Adrenal gland (tissue), 12 donors: ENCODE measurements around the gene DTD2. TPM values are rescaled to one million over a fixed set of nuclear protein-coding genes. Genes with fewer than 3 reads are reported as not detected.
A peak's percentile ranks its signal among the peaks of the same experiment; 100 is the strongest.

Experiments used
- DNase-seq, 7 donors: peaks; one replicate each; pipeline ENCODE4 v3.0.0-alpha.2; 2019 to 2020
- H3K27ac ChIP-seq, 5 donors: fragments of 200-600 bp; sonication (generic) in 4 of 5; 1 replicate in 3 of 5; 2 replicates in 2 of 5; pipeline versions ENCODE4 v1.5.1 to v1.8.0; 2016 to 2020; ENCODE audit warnings: mild to moderate bottlenecking in 1 of 5
- H3K27me3 ChIP-seq: fragments of 200-600 bp; 2 replicates; pipeline ENCODE4 v1.8.0; 2021
- H3K36me3 ChIP-seq, 2 donors: fragments of 200-600 bp; replicated peaks in 1 of 2; 1 replicate in 1 of 2; 2 replicates in 1 of 2; pipeline versions ENCODE4 v1.5.1 to v1.8.0; 2018 to 2022
- H3K4me1 ChIP-seq, 2 donors: fragments of 200-600 bp; replicated peaks in 1 of 2; 1 replicate in 1 of 2; 2 replicates in 1 of 2; pipeline versions ENCODE4 v1.5.1 to v1.8.0; 2018 to 2021
- H3K4me3 ChIP-seq, 4 donors: fragments of 200-600 bp; sonication (generic) in 3 of 4; one replicate each; pipeline ENCODE4 v1.5.1; 2016 to 2018
- H3K9me3 ChIP-seq, 3 donors: fragments of 200-600 bp; sonication (generic) in 1 of 3; replicated peaks in 1 of 3; 1 replicate in 2 of 3; 2 replicates in 1 of 3; pipeline versions ENCODE4 v1.5.1 to v1.8.0; 2016 to 2021
- POLR2A ChIP-seq, 2 donors: fragments of 450-650 bp; IDR thresholded peaks; one replicate each; pipeline ENCODE4 v1.6.1; 2017; ENCODE audit warnings: antibody characterized with exemption in 2 of 2, mild to moderate bottlenecking in 2 of 2, moderate library complexity in 1 of 2
- WGBS, 4 donors: extraction: QIAGEN DNeasy Blood & Tissue Kit in 2 of 4; methylation state at CpG; one replicate each; pipeline versions ENCODE4 v1.1.5 to v1.1.7; 2013 to 2017; 5-methylcytosine and 5-hydroxymethylcytosine counted together
- intact Hi-C, 2 donors: fragments of 100-400 bp; cut with DNase I; formaldehyde crosslinking; loops; one replicate each; pipeline versions ENCODE4 v1.14.1 to v1.15.0; 2022 to 2023
- polyA plus RNA-seq, 3 donors: library from polyadenylated mRNA; stranded (reverse); fragments of 200-250 nt in 2 of 3; fragments of 350-450 nt in 1 of 3; fragmentation: Illumina TruSeq in 1 of 3; extraction: RNeasy Lipid Tissue Mini Kit (QIAGEN cat#74804) in 1 of 3; gene quantifications; one replicate each; pipeline ENCODE4 v1.2.3, GENCODE V29; 2013 to 2014
- total RNA-seq, 9 donors: library from RNA; depleted of rRNA in 4 of 9; stranded (reverse); fragments of >200 nt in 4 of 9; fragments of 120-200 nt in 1 of 9; fragmentation: NEBNext Ultra II Directional in 1 of 9; extraction: Animal tissue kit (Norgen Biotek cat#: 25700) in 1 of 9; gene quantifications; one replicate each; pipeline versions ENCODE4 v1.1.0 to v1.2.4, GENCODE V29; 2013 to 2023
- TF ChIP-seq, protein P1 (sequence below), 6 experiments: fragments of 450-650 bp in 4 of 6; fragments of 200-600 bp in 2 of 6; sonication (generic) in 1 of 6; IDR thresholded peaks; 1 replicate in 5 of 6; 2 replicates in 1 of 6; pipeline versions ENCODE4 v1.5.1 to v1.8.0; 2016 to 2021; ENCODE audit warnings: antibody characterized with exemption in 6 of 6, mild to moderate bottlenecking in 2 of 6, moderate library complexity in 1 of 6
- donor health status: healthy with polysubstance abuse.
- donor health status: Bipolar disorder and iron deficiency.
- donor health status: DM: yes; HTN: yes; CAD: no.
- donor health status: DM: no; HTN: no; CAD: no.
- donor health status: DM: no; HTN: no; CAD: no.
- donor health status: DM: yes; HTN: yes; CAD: no.

DTD2 gene
- total and polyA plus RNA-seq, 12 donors = 6.0 to 50.1 (median 25.0) TPM

DNA sequence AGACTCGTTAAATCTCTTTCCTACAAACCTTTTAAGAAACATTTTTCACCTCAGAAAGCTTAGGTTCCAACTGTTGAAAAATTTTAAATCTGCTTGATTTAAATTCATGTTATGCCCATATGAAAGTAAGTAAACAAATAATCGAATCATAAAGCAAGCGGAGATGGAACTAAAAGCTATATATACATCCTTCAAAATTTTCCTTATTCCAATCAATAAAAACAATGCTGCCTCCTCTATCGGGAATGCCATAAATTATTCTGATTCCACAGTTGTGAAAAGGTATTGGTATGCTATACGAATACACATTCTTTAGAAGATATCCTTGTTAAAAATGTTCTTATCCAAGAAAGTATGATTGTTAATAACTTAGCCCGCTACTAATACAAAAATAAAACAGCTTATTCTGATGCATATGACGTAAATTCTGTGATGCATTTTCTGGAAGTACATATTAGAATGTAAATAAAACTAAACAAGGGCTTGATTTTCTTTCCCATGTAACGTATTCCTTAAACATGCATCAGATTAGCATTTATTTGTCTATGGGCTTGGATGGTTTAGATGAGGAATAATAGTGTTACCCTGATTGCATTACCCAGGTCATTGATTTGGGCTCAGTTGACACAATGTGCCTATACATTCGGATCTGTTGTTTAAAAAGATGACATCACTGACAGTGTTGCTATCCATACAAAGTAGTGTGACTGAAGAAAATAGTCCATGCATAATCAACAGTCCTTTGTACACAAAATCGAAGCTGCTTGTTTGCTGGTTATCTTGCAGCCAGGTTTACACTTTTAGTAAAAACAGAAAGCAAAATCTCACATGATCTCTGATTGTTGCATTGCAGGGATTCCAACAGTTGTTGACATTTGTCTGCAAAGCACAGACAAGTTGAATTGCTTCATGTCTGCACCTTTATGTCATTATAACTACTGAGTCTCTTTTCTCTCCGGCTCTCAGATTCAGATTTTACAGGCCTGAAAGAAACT is 656 bp upstream of the DTD2 start:
- H3K27me3 ChIP-seq = no peaks in the 10 kb centered on the region
- WGBS, 4 donors = 55 to 58% (median 56%) methylated on average over 11 of the region's 11 CpGs
- TF ChIP-seq, protein P1, sequence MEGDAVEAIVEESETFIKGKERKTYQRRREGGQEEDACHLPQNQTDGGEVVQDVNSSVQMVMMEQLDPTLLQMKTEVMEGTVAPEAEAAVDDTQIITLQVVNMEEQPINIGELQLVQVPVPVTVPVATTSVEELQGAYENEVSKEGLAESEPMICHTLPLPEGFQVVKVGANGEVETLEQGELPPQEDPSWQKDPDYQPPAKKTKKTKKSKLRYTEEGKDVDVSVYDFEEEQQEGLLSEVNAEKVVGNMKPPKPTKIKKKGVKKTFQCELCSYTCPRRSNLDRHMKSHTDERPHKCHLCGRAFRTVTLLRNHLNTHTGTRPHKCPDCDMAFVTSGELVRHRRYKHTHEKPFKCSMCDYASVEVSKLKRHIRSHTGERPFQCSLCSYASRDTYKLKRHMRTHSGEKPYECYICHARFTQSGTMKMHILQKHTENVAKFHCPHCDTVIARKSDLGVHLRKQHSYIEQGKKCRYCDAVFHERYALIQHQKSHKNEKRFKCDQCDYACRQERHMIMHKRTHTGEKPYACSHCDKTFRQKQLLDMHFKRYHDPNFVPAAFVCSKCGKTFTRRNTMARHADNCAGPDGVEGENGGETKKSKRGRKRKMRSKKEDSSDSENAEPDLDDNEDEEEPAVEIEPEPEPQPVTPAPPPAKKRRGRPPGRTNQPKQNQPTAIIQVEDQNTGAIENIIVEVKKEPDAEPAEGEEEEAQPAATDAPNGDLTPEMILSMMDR (IDR thresholded peaks at IDR 0.05) = no peak
- no peak for TF ChIP-seq POLR2A (IDR thresholded peaks at IDR 0.05)
- intact Hi-C loops = no loop called here
- peak overlapping the region; percentile 80 to 98 (median 92) for H3K27ac ChIP-seq
- H3K4me3 ChIP-seq = peak overlapping the region in 1 of 4 donors; percentile 62
- no peak for DNase-seq
- H3K9me3 ChIP-seq = no peaks in the 10 kb centered on the region
- H3K36me3 ChIP-seq = no peaks in the 10 kb centered on the region
- H3K4me1 ChIP-seq = peaks cover 13 to 21% of the 10 kb centered on the region in 2 donors

DNA sequence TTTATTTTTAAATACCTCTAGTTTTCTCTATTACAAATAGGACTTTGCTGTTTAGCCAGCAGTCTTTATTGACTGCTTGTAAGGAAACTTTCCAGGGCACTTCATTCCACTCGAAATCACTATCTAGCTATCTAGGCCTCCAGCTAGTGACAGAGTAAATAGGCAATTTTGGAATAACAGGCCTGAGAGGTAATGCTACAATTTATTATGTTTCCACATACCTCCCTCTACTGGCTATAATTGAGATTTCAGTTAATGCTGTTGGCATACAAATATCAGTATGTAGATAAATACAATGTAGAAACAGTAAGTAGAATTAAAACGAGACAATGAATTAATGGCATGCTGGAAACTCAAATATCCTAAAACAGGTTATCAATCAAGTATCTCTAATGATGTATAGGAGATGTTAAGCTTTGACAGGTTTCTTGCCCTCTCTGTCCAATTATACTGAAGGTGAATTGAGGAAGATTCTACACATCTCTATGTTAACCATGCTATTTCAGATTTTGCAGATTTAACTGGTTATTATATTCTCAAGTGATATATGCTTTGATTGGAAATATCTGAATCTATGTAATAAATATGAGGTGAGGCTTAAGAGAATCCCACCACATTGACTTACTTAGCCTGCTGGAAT is 7.2 kb downstream of the DTD2 start:
- Histone ChIP-seq H3K36me3 (peaks cover 0 to 30% of the 10 kb centered on the region in 2 donors), H3K27me3 (no peaks in the 10 kb centered on the region), H3K4me1 (peaks cover 5 to 14% of the 10 kb centered on the region in 2 donors), H3K27ac (no peak overlapping the region), H3K4me3 (no peak overlapping the region), H3K9me3 (no peaks in the 10 kb centered on the region)
- intact Hi-C loops = no loop called here
- no peak for DNase-seq
- 25 to 46% (median 30%) methylated on average over 2 of the region's 2 CpGs for WGBS, 4 donors
- no peak for TF ChIP-seq POLR2A (IDR thresholded peaks at IDR 0.05)
- TF ChIP-seq, protein P1 (IDR thresholded peaks at IDR 0.05) = peak; percentile 60 to 70 (median 66)

- Histone ChIP-seq H3K36me3 (peaks cover 0 to 30% of the 10 kb centered on the region in 2 donors), H3K4me1 (peaks cover 0 to 7% of the 10 kb centered on the region in 2 donors), H3K4me3 (no peak overlapping the region), H3K27ac (no peak overlapping the region), H3K27me3 (no peaks in the 10 kb centered on the region), H3K9me3 (no peaks in the 10 kb centered on the region)
- intact Hi-C loops = no loop called here
- no peak for DNase-seq
- TF ChIP-seq POLR2A (IDR thresholded peaks at IDR 0.05) = no peak
- TF ChIP-seq, protein P1 (IDR thresholded peaks at IDR 0.05) = no peak
- whole genome bisulfite sequencing, 4 donors = 72 to 83% (median 78%) methylated on average over 8 of the region's 8 CpGs
Observed at GRCh38 chr14:31449136-31449535, 8.2 kb downstream of the DTD2 start.

DNA sequence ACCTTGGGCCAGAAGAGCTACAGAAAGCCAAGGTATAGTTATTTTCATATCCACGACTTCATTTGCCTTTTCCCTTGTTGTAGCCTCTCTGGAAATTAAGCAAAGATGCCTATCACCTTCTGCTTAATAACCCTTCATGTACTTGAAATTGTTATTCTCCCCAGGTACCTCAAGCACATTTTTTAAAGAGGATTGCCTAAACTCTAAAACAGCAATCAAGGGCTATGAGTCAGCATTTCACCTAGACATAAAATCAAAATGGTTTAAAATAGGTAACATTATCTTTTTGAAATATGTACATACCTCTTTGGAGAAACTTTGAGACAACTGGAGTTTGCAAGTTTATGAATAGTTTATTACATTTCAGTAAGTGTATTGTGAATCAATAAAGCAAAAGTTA is 11.6 kb downstream of the DTD2 start:
- intact Hi-C loops = no loop called here
- H3K4me3 ChIP-seq = no peak overlapping the region
- peaks cover 14 to 17% of the 10 kb centered on the region in 2 donors for H3K4me1 ChIP-seq
- H3K27me3 ChIP-seq = no peaks in the 10 kb centered on the region
- no peaks in the 10 kb centered on the region for H3K9me3 ChIP-seq
- no peak overlapping the region for H3K27ac ChIP-seq
- peaks cover 0 to 13% of the 10 kb centered on the region in 2 donors for H3K36me3 ChIP-seq
- no peak for DNase-seq
- TF ChIP-seq POLR2A (IDR thresholded peaks at IDR 0.05) = no peak
- TF ChIP-seq, protein P1 (IDR thresholded peaks at IDR 0.05) = no peak
- WGBS, 4 donors = 74 to 100% (median 92%) methylated on average over 1 of the region's 1 CpG
